Measurements from ENCODE around the gene MMP1. TPM values are rescaled to one million over a fixed set of nuclear protein-coding genes. Genes with fewer than 3 reads are reported as not detected.

Gene MMP1
- total RNA-seq, 1 experiment from 2014 or later = 0.15 TPM

GRCh38 chr11:102833731-102834130 is 35.8 kb upstream of the MMP1 start:
- no peak for TF ChIP-seq CTCF (IDR thresholded peaks at IDR 0.05)
- TF ChIP-seq SIN3A (IDR thresholded peaks at IDR 0.05; ENCODE audit: borderline replicate concordance, insufficient read depth, low read depth, low read length) = no peak
- POLR2A ChIA-PET = interaction anchor here (0.6 kb wide), 1 partner anchor 56 kb away, joined by 3 read pairs; no protein-coding TSS in a partner anchor
- no peak overlapping the region for H3K4me3 ChIP-seq (ENCODE audit: low read depth in 2 of 2, low read length in 2 of 2)
- no peak for ATAC-seq
- in situ Hi-C loops (cut with HindIII; ENCODE audit: low pct_unique_long_range_greater_than_20kb, low sequenced_read_pairs) = no loop called here
- no peak for DNase-seq (ENCODE audit: low read depth, low spot score)
- no peaks in the 10 kb centered on the region for H3K9me3 ChIP-seq (ENCODE audit: control insufficient read depth, insufficient read depth, low read depth, low read length)
- H3K27me3 ChIP-seq (ENCODE audit: control insufficient read depth, insufficient read depth, low read length) = peaks cover 39% of the 10 kb centered on the region
- H3K4me1 ChIP-seq (ENCODE audit: control insufficient read depth, insufficient read depth, low read length) = peaks cover 6% of the 10 kb centered on the region
- no TSS peak for BruUV-seq (replicated peaks)
- no peaks in the 10 kb centered on the region for H3K36me3 ChIP-seq (ENCODE audit: control insufficient read depth, insufficient read depth, low read length)
- H3K27ac ChIP-seq (ENCODE audit: low read length) = no peak overlapping the region
- intact Hi-C loops (cut with micrococcal nuclease; ENCODE audit: unreplicated experiment) = loop anchor here (5.0 kb wide), 1 partner anchor 224 kb away; no protein-coding TSS in a partner anchor
- CTCF ChIA-PET = interaction anchor here (0.6 kb wide), 1 partner anchor 524 kb away, joined by 3 read pairs; no protein-coding TSS in a partner anchor

GRCh38 chr11:102832612-102833011 is 34.7 kb upstream of the MMP1 start:
- TF ChIP-seq SIN3A (IDR thresholded peaks at IDR 0.05; ENCODE audit: borderline replicate concordance, insufficient read depth, low read depth, low read length) = no peak
- TF ChIP-seq POLR2AphosphoS5 (IDR thresholded peaks at IDR 0.05; ENCODE audit: low read depth, low read length) = no peak
- no peak for TF ChIP-seq CTCF (IDR thresholded peaks at IDR 0.05)
- no peak for TF ChIP-seq TCF7L2 (IDR thresholded peaks at IDR 0.05; ENCODE audit: low read depth, low read length)
- no peak for TF ChIP-seq REST (IDR thresholded peaks at IDR 0.05; ENCODE audit: insufficient read depth in 1 of 2, low read depth in 2 of 2, low read length in 1 of 2)
- Histone ChIP-seq H3K27me3 (ENCODE audit: control insufficient read depth, insufficient read depth, low read length) (peaks cover 39% of the 10 kb centered on the region), H3K36me3 (ENCODE audit: control insufficient read depth, insufficient read depth, low read length) (no peaks in the 10 kb centered on the region), H3K27ac (ENCODE audit: low read length) (no peak overlapping the region), H3K9me3 (ENCODE audit: control insufficient read depth, insufficient read depth, low read depth, low read length) (no peaks in the 10 kb centered on the region), H3K4me1 (ENCODE audit: control insufficient read depth, insufficient read depth, low read length) (peaks cover 6% of the 10 kb centered on the region), H3K4me3 (ENCODE audit: low read depth in 2 of 2, low read length in 2 of 2) (no peak overlapping the region)
- POLR2A ChIA-PET = no interaction called here
- in situ Hi-C loops (cut with HindIII; ENCODE audit: low pct_unique_long_range_greater_than_20kb, low sequenced_read_pairs) (no loop called here), intact Hi-C loops (cut with micrococcal nuclease; ENCODE audit: unreplicated experiment) (loop anchor here (5.0 kb wide), 1 partner anchor 225 kb away; no protein-coding TSS in a partner anchor)
- BruUV-seq (replicated peaks) = no TSS peak
- DNase-seq (ENCODE audit: low read depth, low spot score) (no peak), ATAC-seq (peak; percentile 5; the same call in 1 of the 2 replicates)
- CTCF ChIA-PET = no interaction called here

All from Panc1 (cell line).